Pancreas (tissue), 10 donors: ENCODE measurements around the gene RPL27A. TPM values are rescaled to one million over a fixed set of nuclear protein-coding genes. Genes with fewer than 3 reads are reported as not detected.
A peak's percentile ranks its signal among the peaks of the same experiment; 100 is the strongest.

ENCODE experiments used
- ATAC-seq, 4 donors: fragments of 200-7000 bp; cut with Tn5 transposase; one replicate each; pipeline versions ENCODE4 v1.8.0 to v1.9.1; 2020; ENCODE audit warnings: mild to moderate bottlenecking in 4 of 4, moderate library complexity in 4 of 4
- DNase-seq, 6 donors: peaks; one replicate each; pipeline ENCODE4 v3.0.0-alpha.2; 2020
- FAIRE-seq: peaks from 2 replicates; lab custom pipeline; 2012; peaks lifted over from hg19 to GRCh38; lab: Jason Lieb, UNC
- H3K27ac ChIP-seq, 4 donors: fragments of 200-600 bp; sonication (generic); 1 replicate in 3 of 4; 2 replicates in 1 of 4; pipeline versions ENCODE4 v1.5.0 to v1.8.0; 2020
- H3K27me3 ChIP-seq, 4 donors: fragments of 200-600 bp; one replicate each; pipeline ENCODE4 v1.8.0; 2021
- H3K36me3 ChIP-seq, 3 donors: fragments of 200-600 bp; sonication (generic) in 1 of 3; one replicate each; pipeline versions ENCODE4 v1.5.0 to v1.8.0; 2020 to 2021
- H3K4me1 ChIP-seq, 3 donors: fragments of 200-600 bp; one replicate each; pipeline ENCODE4 v1.8.0; 2021
- H3K4me3 ChIP-seq, 4 donors: fragments of 200-600 bp; sonication (generic) in 2 of 4; one replicate each; pipeline versions ENCODE4 v1.5.0 to v1.8.0; 2020 to 2021
- H3K9me3 ChIP-seq, 4 donors: fragments of 200-600 bp; one replicate each; pipeline ENCODE4 v1.8.0; 2021
- CTCF ChIP-seq, 4 donors: fragments of 200-600 bp; sonication (generic) in 3 of 4; IDR thresholded peaks; one replicate each; pipeline versions ENCODE4 v1.5.0 to v1.8.0; 2021; ENCODE audit warnings: antibody characterized with exemption in 4 of 4
- WGBS, 2 donors: extraction: QIAGEN DNeasy Blood & Tissue Kit; methylation state at CpG; one replicate each; pipeline ENCODE4 v1.1.7; 2013; 5-methylcytosine and 5-hydroxymethylcytosine counted together
- intact Hi-C, 3 donors: fragments of 100-400 bp; cut with DNase I; formaldehyde crosslinking; loops; one replicate each; pipeline versions ENCODE4 v1.11.1 to v1.14.2; 2022
- polyA plus RNA-seq, 2 donors: library from polyadenylated mRNA; stranded (reverse); fragments of 200-250 nt; gene quantifications; one replicate each; pipeline ENCODE4 v1.2.3, GENCODE V29; 2013
- total RNA-seq, 6 donors: library from RNA; stranded (reverse); fragmentation: NEBNext Ultra II Directional in 4 of 6; extraction: Animal tissue kit (Norgen Biotek cat#: 25700) in 4 of 6; gene quantifications; one replicate each; pipeline versions ENCODE4 v1.2.1 to v1.2.4, GENCODE V29; 2021 to 2023
- donor health status: healthy with polysubstance abuse.
- donor health status: DM: no; HTN: no; CAD: no; lungs with moderate emphysema.
- donor health status: DM: no; HTN: no; CAD: no.
- donor health status: control.
- donor health status: control.
- donor health status: Bipolar disorder and iron deficiency.
- donor health status: DM: yes; HTN: yes; CAD: no.
- donor health status: DM: no; HTN: no; CAD: no.
- donor health status: DM: no; HTN: no; CAD: no.
- donor health status: DM: yes; HTN: yes; CAD: no.

Gene RPL27A
- total and polyA plus RNA-seq, 8 donors, result 321 to 2,393 (median 619) TPM

- Histone ChIP-seq H3K27me3 (no peaks in the 10 kb centered on the region), H3K9me3 (no peaks in the 10 kb centered on the region), H3K4me1 (peaks cover 17 to 37% (median 32%) of the 10 kb centered on the region in 3 donors), H3K27ac (no peak overlapping the region), H3K36me3 (peaks cover 0 to 8% (median 0%) of the 10 kb centered on the region in 3 donors), H3K4me3 (no peak overlapping the region)
- no peak for FAIRE-seq
- intact Hi-C loops, result no loop called here
- TF ChIP-seq CTCF (IDR thresholded peaks at IDR 0.05), result no peak
- 94% methylated on average over 3 of the region's 3 CpGs for WGBS, 2 donors
- no peak for ATAC-seq
- peak in 1 of 6 donors; percentile 18 for DNase-seq
These were observed 40.2 kb downstream of the RPL27A start for GRCh38 chr11:8722809-8723208.

- 93 to 94% methylated on average over 7 of the region's 7 CpGs for WGBS, 2 donors
- Histone ChIP-seq H3K9me3 (no peaks in the 10 kb centered on the region), H3K27ac (no peak overlapping the region), H3K4me1 (peaks cover 11 to 31% (median 26%) of the 10 kb centered on the region in 3 donors), H3K4me3 (no peak overlapping the region), H3K36me3 (peaks cover 0 to 8% (median 0%) of the 10 kb centered on the region in 3 donors), H3K27me3 (no peaks in the 10 kb centered on the region)
- FAIRE-seq (no peak), DNase-seq (no peak), ATAC-seq (no peak)
- intact Hi-C loops, result no loop called here
- TF ChIP-seq CTCF (IDR thresholded peaks at IDR 0.05), result no peak
These were observed 41.1 kb downstream of the RPL27A start for GRCh38 chr11:8723711-8724110.

DNA sequence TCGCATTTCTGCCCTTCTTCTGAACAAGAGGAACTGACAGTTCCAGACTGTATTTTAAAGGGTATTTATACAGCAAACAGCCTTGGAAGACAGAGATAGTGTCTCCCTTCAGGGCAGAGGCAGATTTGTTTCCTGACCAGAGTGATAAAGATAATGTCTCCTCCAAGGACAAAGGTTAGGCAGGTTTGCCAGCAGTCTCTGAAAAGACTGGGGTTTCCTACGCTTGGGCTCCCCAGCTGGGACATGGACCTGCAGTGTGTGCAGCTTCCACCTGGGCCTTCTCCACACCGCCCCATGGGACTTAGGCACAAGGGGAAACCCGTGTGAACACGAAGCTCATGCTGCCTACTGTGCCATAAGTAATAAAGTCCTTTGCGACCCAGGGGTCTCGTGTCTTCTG lies 42.1 kb downstream of the RPL27A start:
- H3K4me1 ChIP-seq, result peaks cover 6 to 22% (median 21%) of the 10 kb centered on the region in 3 donors
- DNase-seq, result peak in 1 of 6 donors; percentile 13

DNA sequence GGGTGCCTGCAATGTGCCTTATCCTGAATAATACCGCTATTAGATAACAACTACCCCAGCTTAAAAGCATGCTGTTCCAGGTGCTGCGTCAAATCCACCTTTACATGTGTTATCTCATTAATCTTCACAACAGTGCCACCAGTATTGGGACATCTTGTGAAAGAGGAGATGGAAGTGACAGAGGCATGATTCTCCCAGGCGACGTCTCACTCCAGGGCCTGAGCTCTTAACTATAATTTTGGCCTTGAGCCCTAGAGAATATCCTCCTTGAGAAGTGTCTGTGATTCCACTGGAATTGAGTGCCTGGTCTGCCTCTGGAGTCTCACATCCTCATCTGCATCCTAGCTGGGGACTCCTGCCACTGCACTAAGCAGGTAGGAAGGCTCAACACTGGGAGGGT lies 43.8 kb downstream of the RPL27A start:
- WGBS, 2 donors, result 88 to 96% methylated on average over 4 of the region's 4 CpGs
- DNase-seq (no peak), FAIRE-seq (no peak), ATAC-seq (no peak)
- intact Hi-C loops, result no loop called here
- peaks cover 5 to 8% (median 5%) of the 10 kb centered on the region in 3 donors for H3K4me1 ChIP-seq
- no peak overlapping the region for H3K4me3 ChIP-seq
- H3K27me3 ChIP-seq, result no peaks in the 10 kb centered on the region
- no peak overlapping the region for H3K27ac ChIP-seq
- peaks cover 0 to 21% (median 0%) of the 10 kb centered on the region in 3 donors for H3K36me3 ChIP-seq
- no peaks in the 10 kb centered on the region for H3K9me3 ChIP-seq
- TF ChIP-seq CTCF (IDR thresholded peaks at IDR 0.05), result no peak

More for the DNA sequence above, 42.1 kb downstream of the RPL27A start:
- 69 to 71% methylated on average over 7 of the region's 7 CpGs for WGBS, 2 donors
- Histone ChIP-seq H3K9me3 (no peaks in the 10 kb centered on the region), H3K27me3 (no peaks in the 10 kb centered on the region), H3K36me3 (peaks cover 0 to 8% (median 0%) of the 10 kb centered on the region in 3 donors), H3K27ac (no peak overlapping the region), H3K4me3 (no peak overlapping the region)
- intact Hi-C loops, result no loop called here
- TF ChIP-seq CTCF (IDR thresholded peaks at IDR 0.05), result no peak
- ATAC-seq (no peak), FAIRE-seq (no peak)

GRCh38 chr11:8728563-8728962 lies 46.0 kb downstream of the RPL27A start:
- H3K9me3 ChIP-seq, result no peaks in the 10 kb centered on the region
- no peak for TF ChIP-seq CTCF (IDR thresholded peaks at IDR 0.05)
- 57 to 61% methylated on average over 4 of the region's 4 CpGs for WGBS, 2 donors
- H3K4me3 ChIP-seq, result no peak overlapping the region
- FAIRE-seq, result no peak
- H3K36me3 ChIP-seq, result peaks cover 0 to 21% (median 0%) of the 10 kb centered on the region in 3 donors
- no peak for DNase-seq
- ATAC-seq, result no peak
- H3K27me3 ChIP-seq, result no peaks in the 10 kb centered on the region
- peaks cover 16 to 17% (median 16%) of the 10 kb centered on the region in 3 donors for H3K4me1 ChIP-seq
- intact Hi-C loops, result no loop called here
- no peak overlapping the region for H3K27ac ChIP-seq
